Sigmoid colon (tissue), 7 donors: ENCODE results near the gene TSC22D4. TPM values are rescaled to one million over a fixed set of nuclear protein-coding genes. Genes with fewer than 3 reads are reported as not detected.
A peak's percentile ranks its signal among the peaks of the same experiment; 100 is the strongest.
"Not testable (repeated sequence)": the region's sequence is repeated elsewhere in the genome, so short reads cannot be mapped to it uniquely, and the experiment has no call there.

Experiments
- DNase-seq: peaks from one replicate; pipeline ENCODE4 v3.0.0-alpha.2; 2019
- H3K27ac ChIP-seq, 4 donors: fragments of 200-600 bp; sonication (generic); one replicate each; pipeline ENCODE4 v1.5.1; 2016 to 2019; ENCODE audit warnings: mild to moderate bottlenecking in 1 of 4
- H3K27me3 ChIP-seq, 3 donors: fragments of 200-600 bp; sonication (generic); one replicate each; pipeline ENCODE4 v1.5.1; 2019; ENCODE audit warnings: mild to moderate bottlenecking in 1 of 3
- H3K36me3 ChIP-seq, 4 donors: fragments of 200-600 bp; sonication (generic); one replicate each; pipeline ENCODE4 v1.5.1; 2016 to 2019
- H3K4me1 ChIP-seq, 4 donors: fragments of 200-600 bp; sonication (generic); one replicate each; pipeline ENCODE4 v1.5.1; 2017 to 2019
- H3K4me3 ChIP-seq, 4 donors: fragments of 200-600 bp; sonication (generic); one replicate each; pipeline ENCODE4 v1.5.1; 2017 to 2019; ENCODE audit warnings: mild to moderate bottlenecking in 2 of 4, moderate library complexity in 1 of 4
- H3K9me3 ChIP-seq, 4 donors: fragments of 200-600 bp in 3 of 4; sonication (generic) in 3 of 4; one replicate each; pipeline versions ENCODE4 v1.5.1 to v1.6.1; 2013 to 2019
- CTCF ChIP-seq, 4 experiments: fragments of 450-650 bp in 3 of 4; fragments of 200-600 bp in 1 of 4; IDR thresholded peaks; one replicate each; pipeline ENCODE4 v1.5.1; 2016 to 2019; ENCODE audit warnings: antibody characterized with exemption in 4 of 4, mild to moderate bottlenecking in 3 of 4, moderate library complexity in 2 of 4
- EP300 ChIP-seq, 4 donors: sonication (generic); formaldehyde crosslinking; IDR thresholded peaks; one replicate each; pipeline ENCODE4 v1.6.1; 2017; ENCODE audit warnings: antibody characterized with exemption in 4 of 4
- POLR2A ChIP-seq, 2 donors: fragments of 450-650 bp; IDR thresholded peaks; one replicate each; pipeline ENCODE4 v1.6.1; 2016; ENCODE audit warnings: antibody characterized with exemption in 2 of 2, mild to moderate bottlenecking in 2 of 2, moderate library complexity in 2 of 2
- POLR2AphosphoS5 ChIP-seq, 4 donors: sonication (generic); formaldehyde crosslinking; IDR thresholded peaks; one replicate each; pipeline ENCODE4 v1.6.1; 2017; ENCODE audit warnings: antibody characterized with exemption in 4 of 4
- WGBS, 2 donors: extraction: QIAGEN DNeasy Blood & Tissue Kit; methylation state at CpG; one replicate each; pipeline ENCODE4 v1.1.7; 2013; 5-methylcytosine and 5-hydroxymethylcytosine counted together
- intact Hi-C: fragments of 100-400 bp; cut with DNase I; formaldehyde crosslinking; loops from one replicate; pipeline ENCODE4 v1.15.1; 2023
- polyA plus RNA-seq, 3 donors: library from polyadenylated mRNA; stranded (reverse); fragments of 200-250 nt; gene quantifications; one replicate each; pipeline ENCODE4 v1.2.3, GENCODE V29; 2013
- total RNA-seq, 4 donors: library from RNA; depleted of rRNA; stranded (reverse); fragments of >200 nt; gene quantifications; one replicate each; pipeline ENCODE4 v1.1.0, GENCODE V29; 2016
- donor health status: healthy with polysubstance abuse.
- donor health status: Bipolar disorder and iron deficiency.
- donor health status: healthy.

TSC22D4 gene
- total and polyA plus RNA-seq, 7 donors, result 24.4 to 53.5 (median 31.6) TPM

DNA sequence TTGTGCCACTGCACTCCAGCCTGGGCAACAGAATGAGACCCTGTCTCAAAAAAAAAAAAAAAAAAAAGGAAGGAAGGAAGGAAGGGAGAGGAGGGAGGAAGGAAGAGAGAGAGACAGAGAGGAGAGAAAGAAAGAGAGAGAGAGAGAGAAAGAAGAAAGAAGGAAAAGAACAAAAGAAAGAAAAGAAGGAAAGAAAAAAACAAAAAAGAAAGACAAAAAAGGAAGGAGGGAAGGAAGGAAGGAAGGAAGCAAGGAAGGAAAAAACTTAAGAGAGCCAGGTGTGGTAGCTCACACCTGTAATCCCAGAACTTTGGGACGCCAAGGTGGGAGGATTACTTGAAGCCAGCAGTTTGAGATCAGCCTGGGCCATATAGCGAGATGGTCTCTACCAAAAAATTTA is 14.2 kb downstream of the TSC22D4 start:
- TF ChIP-seq POLR2A (IDR thresholded peaks at IDR 0.05) (no peak), CTCF (IDR thresholded peaks at IDR 0.05) (no peak), EP300 (IDR thresholded peaks at IDR 0.05) (no peak), POLR2AphosphoS5 (IDR thresholded peaks at IDR 0.05) (no peak)
- peak overlapping the region in 1 of 4 donors; percentile 77 for H3K27ac ChIP-seq
- WGBS, 2 donors, result 92 to 95% methylated on average over 2 of the region's 2 CpGs
- H3K9me3 ChIP-seq, result no peaks in the 10 kb centered on the region
- no peak for DNase-seq
- no peak overlapping the region for H3K4me3 ChIP-seq
- H3K36me3 ChIP-seq, result peaks cover 0 to 34% (median 7%) of the 10 kb centered on the region in 4 donors
- peaks cover 0 to 44% (median 41%) of the 10 kb centered on the region in 4 donors for H3K4me1 ChIP-seq
- H3K27me3 ChIP-seq, result no peaks in the 10 kb centered on the region
- intact Hi-C loops, result loop anchor here (5.0 kb wide), 2 partner anchors 213 to 228 kb away; partner anchors contain the start of gene GIGYF1

DNA sequence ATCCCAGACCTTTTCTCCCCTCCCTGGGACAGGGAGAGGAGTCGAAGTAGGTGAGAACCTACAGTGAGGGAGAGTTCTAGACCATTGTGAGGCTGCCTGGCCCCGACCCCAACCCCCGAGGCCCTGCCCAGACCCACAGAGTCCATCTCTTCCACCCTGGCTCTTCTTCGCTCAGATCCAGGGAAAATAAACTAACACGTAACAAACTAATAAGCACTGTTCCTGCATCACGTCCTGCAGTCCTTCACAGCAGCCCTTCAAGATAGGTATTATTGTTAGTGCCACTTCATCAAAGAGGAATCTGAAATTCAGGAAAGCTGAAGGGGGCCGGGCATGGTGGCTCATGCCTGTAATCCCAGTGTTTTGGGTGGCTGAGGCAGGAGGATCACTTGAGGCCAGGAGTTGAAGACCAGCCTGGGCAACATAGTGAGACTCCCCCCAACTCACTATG is 14.8 kb downstream of the TSC22D4 start, which contains the start of gene SPACDR:
Gene SPACDR (minus strand): TSS at position 51 of the 451 bp plus-strand sequence. CDS start 235 bp downstream, outside the sequence.
- intact Hi-C loops, result no loop called here
- Histone ChIP-seq H3K36me3 (peaks cover 0 to 34% (median 7%) of the 10 kb centered on the region in 4 donors), H3K27me3 (no peaks in the 10 kb centered on the region), H3K9me3 (no peaks in the 10 kb centered on the region), H3K27ac (peak within 1 kb of the TSS in 2 of 4 donors; percentile 74 to 77), H3K4me3 (no peak within 1 kb of the TSS), H3K4me1 (peaks cover 0 to 38% (median 36%) of the 10 kb centered on the region in 4 donors)
- TF ChIP-seq POLR2AphosphoS5 (IDR thresholded peaks at IDR 0.05) (no peak), EP300 (IDR thresholded peaks at IDR 0.05) (no peak), CTCF (IDR thresholded peaks at IDR 0.05) (no peak), POLR2A (IDR thresholded peaks at IDR 0.05) (no peak)
- no peak for DNase-seq
- 91 to 94% methylated on average over 7 of the region's 7 CpGs for WGBS, 2 donors

DNA sequence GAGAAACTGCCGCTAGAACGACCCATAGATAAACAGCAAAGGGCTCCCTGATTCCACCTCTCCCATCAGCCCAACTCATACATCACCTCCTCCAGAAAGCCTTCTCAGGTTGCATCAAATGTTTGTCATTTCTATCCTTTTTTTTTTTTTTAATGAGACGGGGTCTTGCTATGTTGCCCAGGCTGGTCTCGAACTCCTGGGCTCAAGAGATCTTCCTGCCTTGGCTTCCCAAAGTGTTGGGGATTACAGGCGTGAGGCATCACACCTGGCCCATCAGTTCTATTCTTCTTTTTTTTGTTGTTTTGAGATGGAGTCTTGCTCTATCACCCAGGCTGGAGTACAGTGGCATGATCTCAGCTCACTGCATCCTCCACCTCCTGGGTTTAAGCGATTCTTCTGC is 22.0 kb downstream of the TSC22D4 start:
- no peak overlapping the region for H3K4me3 ChIP-seq
- 93 to 94% methylated on average over 6 of the region's 6 CpGs for WGBS, 2 donors
- no peaks in the 10 kb centered on the region for H3K9me3 ChIP-seq
- H3K27me3 ChIP-seq, result no peaks in the 10 kb centered on the region
- intact Hi-C loops, result no loop called here
- peaks cover 0 to 5% (median 0%) of the 10 kb centered on the region in 4 donors for H3K36me3 ChIP-seq
- TF ChIP-seq POLR2AphosphoS5 (IDR thresholded peaks at IDR 0.05) (no peak), CTCF (IDR thresholded peaks at IDR 0.05) (no peak), POLR2A (IDR thresholded peaks at IDR 0.05) (no peak), EP300 (IDR thresholded peaks at IDR 0.05) (no peak)
- no peaks in the 10 kb centered on the region for H3K4me1 ChIP-seq
- no peak for DNase-seq
- H3K27ac ChIP-seq, result no peak overlapping the region

DNA sequence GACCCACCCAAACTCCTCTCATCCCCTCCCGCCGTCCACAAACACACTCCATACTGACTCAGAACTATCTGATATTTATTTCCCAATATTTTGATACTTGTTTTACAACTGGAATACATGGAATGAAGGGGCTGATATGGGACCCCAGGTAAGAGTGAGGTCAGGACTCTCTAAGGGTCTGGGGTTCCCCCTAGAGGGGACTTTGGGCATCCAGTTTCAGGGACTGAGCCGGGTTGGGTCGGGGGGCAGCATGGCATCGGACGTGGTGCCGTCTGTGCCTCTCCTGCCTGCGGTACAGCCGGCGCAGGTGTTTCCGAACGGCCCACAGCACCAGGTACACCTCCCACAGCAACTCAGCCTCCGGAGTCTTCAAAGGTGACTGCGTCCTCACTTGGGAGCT is 22.5 kb downstream of the TSC22D4 start:
- H3K9me3 ChIP-seq, result no peaks in the 10 kb centered on the region
- no peak overlapping the region for H3K27ac ChIP-seq
- intact Hi-C loops, result no loop called here
- H3K4me1 ChIP-seq, result no peaks in the 10 kb centered on the region
- peaks cover 0 to 5% (median 0%) of the 10 kb centered on the region in 4 donors for H3K36me3 ChIP-seq
- WGBS, 2 donors, result 93 to 94% methylated on average over 14 of the region's 14 CpGs
- H3K4me3 ChIP-seq, result no peak overlapping the region
- no peaks in the 10 kb centered on the region for H3K27me3 ChIP-seq
- TF ChIP-seq POLR2A (IDR thresholded peaks at IDR 0.05), result no peak
- DNase-seq, result no peak

- intact Hi-C loops, result no loop called here
- H3K4me3 ChIP-seq, result no peak overlapping the region
- DNase-seq, result no peak
- H3K4me1 ChIP-seq, result peaks cover 0 to 4% (median under 1%) of the 10 kb centered on the region in 4 donors
- no peaks in the 10 kb centered on the region for H3K36me3 ChIP-seq
- 86 to 87% methylated on average over 3 of the region's 3 CpGs for WGBS, 2 donors
- no peak overlapping the region for H3K27ac ChIP-seq
- H3K9me3 ChIP-seq, result no peaks in the 10 kb centered on the region
- no peaks in the 10 kb centered on the region for H3K27me3 ChIP-seq
- TF ChIP-seq EP300 (IDR thresholded peaks at IDR 0.05), result no peak
- TF ChIP-seq POLR2A (IDR thresholded peaks at IDR 0.05), result no peak
- TF ChIP-seq CTCF (IDR thresholded peaks at IDR 0.05), result no peak
- no peak for TF ChIP-seq POLR2AphosphoS5 (IDR thresholded peaks at IDR 0.05)
Observed at GRCh38 chr7:100455206-100455605, 23.8 kb downstream of the TSC22D4 start.

- H3K27me3 ChIP-seq, intact Hi-C loops, DNase-seq, H3K9me3 ChIP-seq, H3K4me1 ChIP-seq, H3K27ac ChIP-seq, H3K4me3 ChIP-seq, H3K36me3 ChIP-seq: not testable (repeated sequence)
- WGBS, 2 donors, result 96 to 97% methylated on average over 8 of the region's 8 CpGs
Observed at GRCh38 chr7:100453854-100454253, 25.2 kb downstream of the TSC22D4 start.
